Skeletal muscle tissue (tissue), 4 donors: Measurements from ENCODE around the gene SCN5A. TPM values are rescaled to one million over a fixed set of nuclear protein-coding genes. Genes with fewer than 3 reads are reported as not detected.

Experiments
- H3K27ac ChIP-seq: one replicate; pipeline ENCODE4 v1.7.0; 2013; ENCODE audit warnings: mild to moderate bottlenecking, low read depth, low read length, inconsistent platforms
- H3K27me3 ChIP-seq, 3 donors: one replicate each; pipeline ENCODE4 v1.7.0; 2013; ENCODE audit warnings: low read length in 3 of 3; ENCODE audit not compliant: control insufficient read depth in 3 of 3, insufficient read depth in 3 of 3
- H3K36me3 ChIP-seq, 3 donors: one replicate each; pipeline ENCODE4 v1.7.0; 2013; ENCODE audit warnings: low read length in 3 of 3; ENCODE audit not compliant: control insufficient read depth in 3 of 3, insufficient read depth in 3 of 3
- H3K4me1 ChIP-seq, 3 donors: one replicate each; pipeline ENCODE4 v1.7.0; 2013; ENCODE audit warnings: low read length in 3 of 3, mild to moderate bottlenecking in 3 of 3; ENCODE audit not compliant: control insufficient read depth in 3 of 3, insufficient read depth in 3 of 3
- H3K4me3 ChIP-seq, 3 donors: one replicate each; pipeline ENCODE4 v1.7.0; 2013; ENCODE audit warnings: low read length in 3 of 3
- H3K9ac ChIP-seq, 3 donors: one replicate each; pipeline ENCODE4 v1.7.0; 2013; ENCODE audit warnings: low read length in 3 of 3, mild to moderate bottlenecking in 3 of 3, moderate library complexity in 2 of 3, low read depth in 1 of 3
- H3K9me3 ChIP-seq, 3 donors: one replicate each; pipeline ENCODE4 v1.7.0; 2013; ENCODE audit warnings: low read length in 3 of 3; ENCODE audit not compliant: control insufficient read depth in 3 of 3
- total RNA-seq: library from RNA; depleted of rRNA; stranded (reverse); fragments of >200 nt; gene quantifications from one replicate; pipeline ENCODE4 v1.2.3, GENCODE V29; 2014
- donor health status: Osteomylitis.

Gene SCN5A
- total RNA-seq, 1 donor from 2014 or later: 1.6 TPM

- no peaks in the 10 kb centered on the region for H3K36me3 ChIP-seq
- peaks cover 0 to 9% (median 4%) of the 10 kb centered on the region in 3 donors for H3K4me1 ChIP-seq
- no peak overlapping the region for H3K27ac ChIP-seq
- no peak overlapping the region for H3K4me3 ChIP-seq
- H3K27me3 ChIP-seq: peaks cover 7 to 17% (median 8%) of the 10 kb centered on the region in 3 donors
- no peaks in the 10 kb centered on the region for H3K9me3 ChIP-seq
- H3K9ac ChIP-seq: no peak overlapping the region
These were observed 6.4 kb downstream of the SCN5A start for GRCh38 chr3:38643090-38643489.

GRCh38 chr3:38641461-38642110 lies 7.9 kb downstream of the SCN5A start:
- Histone ChIP-seq H3K4me1 (peaks cover 0 to 9% (median 0%) of the 10 kb centered on the region in 3 donors), H3K9ac (no peak overlapping the region), H3K36me3 (no peaks in the 10 kb centered on the region), H3K4me3 (no peak overlapping the region), H3K27ac (no peak overlapping the region), H3K9me3 (no peaks in the 10 kb centered on the region), H3K27me3 (peaks cover 0 to 6% (median 2%) of the 10 kb centered on the region in 3 donors)

- Histone ChIP-seq H3K9me3 (no peaks in the 10 kb centered on the region), H3K9ac (no peak overlapping the region), H3K27me3 (peaks cover 0 to 6% (median 0%) of the 10 kb centered on the region in 3 donors), H3K27ac (no peak overlapping the region), H3K4me1 (peaks cover 0 to 9% (median 0%) of the 10 kb centered on the region in 3 donors), H3K36me3 (no peaks in the 10 kb centered on the region), H3K4me3 (no peak overlapping the region)
These were observed 8.6 kb downstream of the SCN5A start for GRCh38 chr3:38640661-38641452.

- peaks cover 0 to 6% (median 0%) of the 10 kb centered on the region in 3 donors for H3K27me3 ChIP-seq
- H3K36me3 ChIP-seq: no peaks in the 10 kb centered on the region
- H3K9me3 ChIP-seq: no peaks in the 10 kb centered on the region
- no peak overlapping the region for H3K9ac ChIP-seq
- no peak overlapping the region for H3K4me3 ChIP-seq
- H3K4me1 ChIP-seq: peaks cover 0 to 4% (median 2%) of the 10 kb centered on the region in 3 donors
- no peak overlapping the region for H3K27ac ChIP-seq
These were observed 11.1 kb downstream of the SCN5A start for GRCh38 chr3:38638354-38638753.

- Histone ChIP-seq H3K36me3 (no peaks in the 10 kb centered on the region), H3K4me1 (peaks cover 0 to 6% (median 2%) of the 10 kb centered on the region in 3 donors), H3K27ac (no peak overlapping the region), H3K4me3 (no peak overlapping the region), H3K9ac (no peak overlapping the region), H3K9me3 (no peaks in the 10 kb centered on the region), H3K27me3 (peaks cover 0 to 6% (median 0%) of the 10 kb centered on the region in 3 donors)
These were observed 11.6 kb downstream of the SCN5A start for GRCh38 chr3:38637906-38638305.

GRCh38 chr3:38636881-38637280 lies 12.6 kb downstream of the SCN5A start:
- Histone ChIP-seq H3K4me1 (peaks cover 0 to 6% (median 2%) of the 10 kb centered on the region in 3 donors), H3K4me3 (no peak overlapping the region), H3K27ac (no peak overlapping the region), H3K9ac (no peak overlapping the region), H3K9me3 (no peaks in the 10 kb centered on the region), H3K36me3 (no peaks in the 10 kb centered on the region), H3K27me3 (peaks cover 0 to 3% (median 0%) of the 10 kb centered on the region in 3 donors)

- H3K36me3 ChIP-seq: no peaks in the 10 kb centered on the region
- H3K27ac ChIP-seq: no peak overlapping the region
- H3K9ac ChIP-seq: no peak overlapping the region
- H3K27me3 ChIP-seq: peaks cover 0 to 3% (median 2%) of the 10 kb centered on the region in 3 donors
- H3K9me3 ChIP-seq: no peaks in the 10 kb centered on the region
- H3K4me1 ChIP-seq: peaks cover 0 to 6% (median 2%) of the 10 kb centered on the region in 3 donors
- H3K4me3 ChIP-seq: no peak overlapping the region
These were observed 13.0 kb downstream of the SCN5A start for GRCh38 chr3:38636464-38636863.

GRCh38 chr3:38634111-38634510 lies 15.4 kb downstream of the SCN5A start:
- Histone ChIP-seq H3K9me3 (no peaks in the 10 kb centered on the region), H3K27me3 (peaks cover 0 to 2% (median 0%) of the 10 kb centered on the region in 3 donors), H3K9ac (no peak overlapping the region), H3K4me3 (no peak overlapping the region), H3K27ac (no peak overlapping the region), H3K36me3 (no peaks in the 10 kb centered on the region), H3K4me1 (peaks cover 0 to 6% (median 2%) of the 10 kb centered on the region in 3 donors)

- Histone ChIP-seq H3K36me3 (no peaks in the 10 kb centered on the region), H3K9me3 (no peaks in the 10 kb centered on the region), H3K9ac (no peak overlapping the region), H3K4me3 (no peak overlapping the region), H3K4me1 (peaks cover 0 to 6% (median 2%) of the 10 kb centered on the region in 3 donors), H3K27ac (no peak overlapping the region), H3K27me3 (peaks cover 0 to 2% (median 0%) of the 10 kb centered on the region in 3 donors)
These were observed 16.5 kb downstream of the SCN5A start for GRCh38 chr3:38632989-38633388.

GRCh38 chr3:38630606-38631005 lies 18.9 kb downstream of the SCN5A start:
- H3K27ac ChIP-seq: no peak overlapping the region
- H3K27me3 ChIP-seq: peaks cover 0 to 2% (median 0%) of the 10 kb centered on the region in 3 donors
- H3K9me3 ChIP-seq: no peaks in the 10 kb centered on the region
- no peaks in the 10 kb centered on the region for H3K36me3 ChIP-seq
- H3K9ac ChIP-seq: no peak overlapping the region
- H3K4me3 ChIP-seq: no peak overlapping the region
- peaks cover 0 to 6% (median 2%) of the 10 kb centered on the region in 3 donors for H3K4me1 ChIP-seq
